ENCODE results near the gene DLG2. TPM values are rescaled to one million over a fixed set of nuclear protein-coding genes. Genes with fewer than 3 reads are reported as not detected.

DLG2 gene
- total RNA-seq, 1 donor = 3.0 TPM

- peak; percentile 38 for TF ChIP-seq CTCF (IDR thresholded peaks at IDR 0.05; ENCODE audit: insufficient read depth, low read length)
- DNase-seq (ENCODE audit: low read depth) = peak; percentile 10
- no peak overlapping the region for H3K4me3 ChIP-seq (ENCODE audit: low read depth, low read length)
Measured at GRCh38 chr11:85182441-85183387, 444.4 kb downstream of the DLG2 start.

DNA sequence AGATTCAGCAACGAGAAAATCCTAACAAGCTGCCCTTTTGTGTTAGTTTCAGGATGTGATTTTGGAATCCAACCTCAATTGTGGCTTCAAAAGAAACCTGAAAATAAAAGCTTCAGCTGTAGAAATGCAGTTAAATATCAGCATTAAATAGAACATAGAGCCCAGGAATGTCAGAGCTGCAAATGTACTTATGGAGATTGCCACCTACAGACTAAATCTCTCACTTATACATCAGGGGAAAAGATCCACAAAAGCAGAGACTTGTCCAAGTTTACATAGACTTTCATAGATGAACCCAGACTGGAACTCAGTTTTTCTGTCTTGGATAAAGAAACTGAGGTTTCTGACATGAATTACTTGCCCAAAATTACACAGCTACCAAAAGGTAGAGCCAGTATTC is 446.6 kb downstream of the DLG2 start:
- H3K4me3 ChIP-seq (ENCODE audit: low read depth, low read length) = no peak overlapping the region
- no peak for TF ChIP-seq CTCF (IDR thresholded peaks at IDR 0.05; ENCODE audit: insufficient read depth, low read length)
- no peak for DNase-seq (ENCODE audit: low read depth)

DNA sequence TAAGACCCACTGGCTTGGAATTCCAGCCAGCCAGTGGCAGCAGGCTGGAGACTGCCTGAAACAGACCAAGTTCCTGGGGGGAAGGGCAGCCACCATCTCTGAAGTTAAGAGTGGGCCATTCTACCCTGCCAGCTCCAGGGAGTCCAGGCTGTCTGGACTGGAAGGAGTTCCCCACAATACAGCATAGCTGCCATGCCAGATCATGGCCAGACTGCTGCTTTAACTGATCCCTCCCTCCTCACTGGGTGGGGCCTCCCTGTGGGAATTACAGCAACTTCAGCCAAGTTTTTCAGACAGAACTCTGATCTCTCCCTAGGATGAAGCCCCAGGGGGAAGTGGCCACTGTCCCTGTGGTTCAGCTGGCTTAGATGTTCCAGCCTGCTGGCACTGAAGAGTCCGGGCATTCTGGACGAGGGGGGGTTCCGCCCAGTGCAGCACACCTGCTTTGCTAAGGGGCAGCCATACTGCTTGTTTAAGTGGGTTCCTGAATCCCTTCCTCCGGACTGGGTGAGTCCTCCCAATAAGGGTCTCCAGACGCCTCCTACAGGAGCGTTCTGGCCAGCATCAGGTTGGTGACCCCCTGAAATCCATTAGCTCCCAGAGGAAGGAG is 455.4 kb downstream of the DLG2 start:
- no peak for TF ChIP-seq CTCF (IDR thresholded peaks at IDR 0.05; ENCODE audit: insufficient read depth, low read length)
- no peak for DNase-seq (ENCODE audit: low read depth)
- H3K4me3 ChIP-seq (ENCODE audit: low read depth, low read length) = no peak overlapping the region

- DNase-seq (ENCODE audit: low read depth) = no peak
- no peak overlapping the region for H3K4me3 ChIP-seq (ENCODE audit: low read depth, low read length)
- TF ChIP-seq CTCF (IDR thresholded peaks at IDR 0.05; ENCODE audit: insufficient read depth, low read length) = no peak
Measured at GRCh38 chr11:85170184-85170583, 457.0 kb downstream of the DLG2 start.

GRCh38 chr11:85167471-85167870 is 459.7 kb downstream of the DLG2 start:
- TF ChIP-seq CTCF (IDR thresholded peaks at IDR 0.05; ENCODE audit: insufficient read depth, low read length) = no peak

DNA sequence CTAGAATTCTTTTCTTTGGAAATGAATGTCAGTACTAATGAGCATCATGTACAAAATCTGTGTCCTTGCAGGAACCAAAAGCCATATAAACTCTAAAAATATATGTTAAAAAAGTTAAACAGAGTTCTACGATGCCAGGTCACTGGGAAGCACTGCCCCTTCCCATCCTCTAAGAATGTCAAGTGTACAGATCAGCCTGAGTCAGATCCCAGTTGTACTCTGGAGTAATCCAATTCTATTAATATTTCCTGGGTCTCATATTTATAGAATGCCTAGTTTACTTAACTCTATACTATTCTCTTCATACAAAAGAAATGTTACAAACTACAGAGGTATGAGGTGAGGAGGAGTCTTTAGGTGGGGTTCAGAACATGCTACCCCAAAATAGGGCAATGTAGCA is 460.1 kb downstream of the DLG2 start:
- DNase-seq (ENCODE audit: low read depth) = no peak
- no peak for TF ChIP-seq CTCF (IDR thresholded peaks at IDR 0.05; ENCODE audit: insufficient read depth, low read length)
- H3K4me3 ChIP-seq (ENCODE audit: low read depth, low read length) = no peak overlapping the region

More at GRCh38 chr11:85167471-85167870, 459.7 kb downstream of the DLG2 start:
- no peak for DNase-seq (ENCODE audit: low read depth)
- H3K4me3 ChIP-seq (ENCODE audit: low read depth, low read length) = no peak overlapping the region
